HFF-Myc (cell line): ENCODE data around the gene ZFP36L1.
A peak's percentile ranks its signal among the peaks of the same experiment; 100 is the strongest.

Experiments used
- DNase-seq: peaks from one replicate; pipeline ENCODE4 v3.0.0-alpha.2; 2011; ENCODE audit warnings: low read depth; ENCODE audit errors: extremely low read depth
- H3K4me3 ChIP-seq: replicated peaks from 2 replicates; pipeline ENCODE4 v1.5.1; 2011; ENCODE audit warnings: low read depth, mild to moderate bottlenecking, control low read depth, low read length
- CTCF ChIP-seq: IDR thresholded peaks from 2 replicates; pipeline ENCODE4 v1.5.1; 2012; ENCODE audit warnings: mild to moderate bottlenecking, low read depth, low read length, control low read depth; ENCODE audit errors: missing control alignments

ZFP36L1 gene

GRCh38 chr14:68816943-68817430 is 24.1 kb upstream of the ZFP36L1 start:
- no peak for TF ChIP-seq CTCF
- DNase-seq = no peak
- H3K4me3 ChIP-seq = no peak overlapping the region

- H3K4me3 ChIP-seq = peak overlapping the region; percentile 43
- no peak for DNase-seq
- peak; percentile 87 for TF ChIP-seq CTCF
These were observed 23.5 kb upstream of the ZFP36L1 start for GRCh38 chr14:68816183-68816942.

GRCh38 chr14:68815298-68816182 is 22.7 kb upstream of the ZFP36L1 start:
- peak overlapping the region; percentile 43 for H3K4me3 ChIP-seq
- no peak for TF ChIP-seq CTCF
- DNase-seq = no peak

GRCh38 chr14:68814539-68815297 is 21.9 kb upstream of the ZFP36L1 start:
- no peak for DNase-seq
- TF ChIP-seq CTCF = no peak
- peak overlapping the region; percentile 14 for H3K4me3 ChIP-seq

GRCh38 chr14:68814238-68814538 is 21.3 kb upstream of the ZFP36L1 start:
- peak overlapping the region; percentile 10; the same call in 1 of the 2 replicates for H3K4me3 ChIP-seq
- TF ChIP-seq CTCF = no peak
- DNase-seq = no peak

GRCh38 chr14:68813318-68813838 is 20.5 kb upstream of the ZFP36L1 start:
- TF ChIP-seq CTCF = no peak
- DNase-seq = no peak
- H3K4me3 ChIP-seq = no peak overlapping the region
